Measurements from ENCODE around the gene AOAH.
"Not testable (repeated sequence)": the region's sequence is repeated elsewhere in the genome, so short reads cannot be mapped to it uniquely, and the experiment has no call there.

AOAH gene

GRCh38 chr7:36651404-36651803, 72.9 kb downstream of the AOAH start:
- DNase-seq (ENCODE audit: extremely low read depth, low read depth): peak; percentile 58
- no peak for TF ChIP-seq CTCF (IDR thresholded peaks at IDR 0.05; ENCODE audit: low read depth, low read length)

DNA sequence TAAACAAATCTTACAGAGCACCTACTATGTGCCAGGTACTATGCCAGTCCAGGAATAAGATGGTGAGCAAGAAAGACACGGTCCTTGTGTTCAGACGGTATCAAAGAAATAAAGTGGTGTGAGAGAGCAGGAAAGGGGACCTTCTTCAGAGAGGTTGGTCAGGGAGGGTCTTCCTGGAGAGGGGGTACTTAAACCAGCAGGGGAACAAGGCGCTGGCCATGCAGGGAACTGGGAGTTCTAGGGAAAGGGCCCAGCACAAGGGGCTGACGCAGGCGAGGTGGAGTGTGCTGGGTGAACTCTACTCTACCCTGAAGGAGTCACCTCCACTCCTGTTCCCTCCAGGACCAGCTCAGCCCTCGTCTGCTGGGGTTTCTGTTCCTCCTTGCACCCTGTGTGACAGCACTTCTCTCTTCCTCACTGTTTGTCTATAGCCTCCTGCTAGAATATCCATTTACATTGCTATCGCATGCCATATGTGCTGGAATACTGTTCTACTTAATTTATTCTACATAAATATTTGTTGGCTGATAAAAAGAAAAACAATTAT, 73.5 kb downstream of the AOAH start:
- TF ChIP-seq CTCF (IDR thresholded peaks at IDR 0.05; ENCODE audit: low read depth, low read length): no peak
- no peak for DNase-seq (ENCODE audit: extremely low read depth, low read depth)

DNA sequence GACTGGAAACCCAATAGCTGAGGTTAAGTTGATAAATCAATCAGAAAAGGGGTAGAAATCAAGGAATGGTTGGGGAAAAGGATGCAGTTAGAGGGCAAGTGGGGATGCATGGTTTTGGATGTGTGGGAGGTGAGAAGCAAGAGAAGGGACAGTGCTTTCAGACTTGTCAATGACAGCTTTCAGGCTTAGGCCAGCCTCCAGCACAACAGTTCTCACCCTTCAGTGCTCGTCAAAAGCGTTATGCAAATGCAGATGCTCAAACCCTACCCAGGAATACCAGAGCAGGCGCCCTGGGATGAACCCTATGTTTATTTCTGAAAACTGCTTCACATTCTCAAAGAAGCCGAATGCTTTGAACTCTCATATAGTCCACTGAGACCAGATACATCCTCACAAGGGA, 74.0 kb downstream of the AOAH start:
- TF ChIP-seq CTCF (IDR thresholded peaks at IDR 0.05; ENCODE audit: low read depth, low read length): no peak
- DNase-seq (ENCODE audit: extremely low read depth, low read depth): no peak

GRCh38 chr7:36649319-36649718, 75.0 kb downstream of the AOAH start:
- DNase-seq (ENCODE audit: extremely low read depth, low read depth): not testable (repeated sequence)

- DNase-seq (ENCODE audit: extremely low read depth, low read depth): no peak
- no peak for TF ChIP-seq CTCF (IDR thresholded peaks at IDR 0.05; ENCODE audit: low read depth, low read length)
Measured at GRCh38 chr7:36648441-36648840, 75.9 kb downstream of the AOAH start.

- TF ChIP-seq CTCF (IDR thresholded peaks at IDR 0.05; ENCODE audit: low read depth, low read length): no peak
- no peak for DNase-seq (ENCODE audit: extremely low read depth, low read depth)
Measured at GRCh38 chr7:36644625-36645422, 79.5 kb downstream of the AOAH start.

DNA sequence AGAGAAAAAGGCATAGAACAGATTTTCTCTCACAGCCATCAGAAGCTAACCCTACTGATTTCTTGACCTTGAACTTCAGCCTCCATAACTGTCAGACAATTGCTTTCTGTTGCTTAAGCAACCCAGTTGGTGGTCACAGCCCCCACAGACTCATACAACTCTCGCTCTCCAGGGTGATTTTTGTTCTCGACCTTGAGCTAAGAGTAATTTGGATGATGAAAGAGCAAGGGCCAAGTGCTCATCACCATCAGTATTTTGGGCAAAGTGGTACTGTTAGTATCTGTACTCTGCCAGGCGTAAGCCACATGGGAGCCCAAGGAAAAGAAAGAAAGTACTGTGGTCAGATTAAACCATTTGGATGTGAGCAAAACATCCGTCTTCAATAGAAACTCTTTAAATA, 81.9 kb downstream of the AOAH start:
- DNase-seq (ENCODE audit: extremely low read depth, low read depth): no peak
- TF ChIP-seq CTCF (IDR thresholded peaks at IDR 0.05; ENCODE audit: low read depth, low read length): no peak

DNA sequence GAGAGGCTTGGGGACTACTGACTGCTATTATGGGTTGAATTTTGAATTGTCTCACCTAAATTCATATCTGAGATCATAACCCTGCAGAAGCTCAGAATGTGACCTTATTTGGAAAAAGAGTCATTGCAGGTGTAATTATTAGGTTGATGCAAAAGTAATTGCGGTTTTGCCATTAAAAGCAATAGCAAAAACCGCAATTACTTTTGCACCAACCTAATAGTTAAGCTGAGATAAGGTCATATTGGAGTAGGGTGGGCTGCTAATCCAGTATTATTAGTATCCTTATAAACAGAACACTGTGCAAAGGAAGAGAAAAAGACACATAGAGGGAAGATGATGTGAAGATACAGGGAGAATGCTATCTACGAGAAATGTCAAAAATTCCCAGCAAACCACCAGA, 82.3 kb downstream of the AOAH start:
- no peak for TF ChIP-seq CTCF (IDR thresholded peaks at IDR 0.05; ENCODE audit: low read depth, low read length)

More for the DNA sequence above, 82.3 kb downstream of the AOAH start:
- no peak for DNase-seq (ENCODE audit: extremely low read depth, low read depth)

Data from AG09319 (cell line).